Left ventricle myocardium inferior (tissue), 1 donor: ENCODE data around the gene ARHGAP42. TPM values are rescaled to one million over a fixed set of nuclear protein-coding genes. Genes with fewer than 3 reads are reported as not detected.

Experiments
- DNase-seq: peaks from one replicate; pipeline ENCODE4 v3.0.0-alpha.2; 2020
- H3K27ac ChIP-seq: fragments of 200-600 bp; replicated peaks from 2 replicates; pipeline ENCODE4 v1.8.0; 2021
- H3K27me3 ChIP-seq: fragments of 200-600 bp; 2 replicates; pipeline ENCODE4 v1.8.0; 2021; ENCODE audit warnings: low read depth
- H3K36me3 ChIP-seq: fragments of 200-600 bp; 2 replicates; pipeline ENCODE4 v1.8.0; 2021
- H3K4me1 ChIP-seq: fragments of 200-600 bp; 2 replicates; pipeline ENCODE4 v1.8.0; 2021
- H3K4me3 ChIP-seq: fragments of 200-600 bp; 2 replicates; pipeline ENCODE4 v1.8.0; 2021; ENCODE audit warnings: mild to moderate bottlenecking, moderate library complexity
- H3K9me3 ChIP-seq: fragments of 200-600 bp; replicated peaks from 2 replicates; pipeline ENCODE4 v1.8.0; 2021
- intact Hi-C: fragments of 100-400 bp; cut with micrococcal nuclease; formaldehyde crosslinking; loops from one replicate; pipeline ENCODE4 v1.11.0; 2022
- long read RNA-seq: library from polyadenylated mRNA; unstranded; transcript quantifications from one replicate; pipeline ENCODE4 v2.0.0, GENCODE V29; 2021
- total RNA-seq: library from RNA; stranded (reverse); fragmentation: NEBNext Ultra II Directional; extraction: Animal tissue kit (Norgen Biotek cat#: 25700); gene quantifications from one replicate; pipeline ENCODE4 v1.2.1, GENCODE V29; 2021
- TF ChIP-seq, protein P1 (sequence below): fragments of 200-600 bp; IDR thresholded peaks from 2 replicates; pipeline ENCODE4 v1.8.0; 2021; ENCODE audit warnings: antibody characterized with exemption, mild to moderate bottlenecking, borderline replicate concordance
- donor health status: DM: no; HTN: yes; CAD: no; lungs with severe emphysema.

Gene ARHGAP42, protein sequence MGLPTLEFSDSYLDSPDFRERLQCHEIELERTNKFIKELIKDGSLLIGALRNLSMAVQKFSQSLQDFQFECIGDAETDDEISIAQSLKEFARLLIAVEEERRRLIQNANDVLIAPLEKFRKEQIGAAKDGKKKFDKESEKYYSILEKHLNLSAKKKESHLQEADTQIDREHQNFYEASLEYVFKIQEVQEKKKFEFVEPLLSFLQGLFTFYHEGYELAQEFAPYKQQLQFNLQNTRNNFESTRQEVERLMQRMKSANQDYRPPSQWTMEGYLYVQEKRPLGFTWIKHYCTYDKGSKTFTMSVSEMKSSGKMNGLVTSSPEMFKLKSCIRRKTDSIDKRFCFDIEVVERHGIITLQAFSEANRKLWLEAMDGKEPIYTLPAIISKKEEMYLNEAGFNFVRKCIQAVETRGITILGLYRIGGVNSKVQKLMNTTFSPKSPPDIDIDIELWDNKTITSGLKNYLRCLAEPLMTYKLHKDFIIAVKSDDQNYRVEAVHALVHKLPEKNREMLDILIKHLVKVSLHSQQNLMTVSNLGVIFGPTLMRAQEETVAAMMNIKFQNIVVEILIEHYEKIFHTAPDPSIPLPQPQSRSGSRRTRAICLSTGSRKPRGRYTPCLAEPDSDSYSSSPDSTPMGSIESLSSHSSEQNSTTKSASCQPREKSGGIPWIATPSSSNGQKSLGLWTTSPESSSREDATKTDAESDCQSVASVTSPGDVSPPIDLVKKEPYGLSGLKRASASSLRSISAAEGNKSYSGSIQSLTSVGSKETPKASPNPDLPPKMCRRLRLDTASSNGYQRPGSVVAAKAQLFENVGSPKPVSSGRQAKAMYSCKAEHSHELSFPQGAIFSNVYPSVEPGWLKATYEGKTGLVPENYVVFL
- total RNA-seq, result 11.1 TPM
- long read RNA-seq, full-length matches to known transcripts, result 7 of 9 reads
- long read RNA-seq, partial matches to known transcripts, result 2 of 9 reads
- long read RNA-seq, other reads (novel, unspliced or antisense), result 0 of 9 reads

- no peaks in the 10 kb centered on the region for H3K27me3 ChIP-seq
- no peaks in the 10 kb centered on the region for H3K36me3 ChIP-seq
- DNase-seq, result peak; percentile 72
- peak within 1 kb of the TSS; percentile 81 for H3K4me3 ChIP-seq
- H3K4me1 ChIP-seq, result peaks cover 57% of the 10 kb centered on the region
- no peaks in the 10 kb centered on the region for H3K9me3 ChIP-seq
- intact Hi-C loops, result loop anchor here (10.0 kb wide), 2 partner anchors 138 to 248 kb away; no protein-coding TSS in a partner anchor
- peak within 1 kb of the TSS; percentile 89 for H3K27ac ChIP-seq
- TF ChIP-seq, protein P1, sequence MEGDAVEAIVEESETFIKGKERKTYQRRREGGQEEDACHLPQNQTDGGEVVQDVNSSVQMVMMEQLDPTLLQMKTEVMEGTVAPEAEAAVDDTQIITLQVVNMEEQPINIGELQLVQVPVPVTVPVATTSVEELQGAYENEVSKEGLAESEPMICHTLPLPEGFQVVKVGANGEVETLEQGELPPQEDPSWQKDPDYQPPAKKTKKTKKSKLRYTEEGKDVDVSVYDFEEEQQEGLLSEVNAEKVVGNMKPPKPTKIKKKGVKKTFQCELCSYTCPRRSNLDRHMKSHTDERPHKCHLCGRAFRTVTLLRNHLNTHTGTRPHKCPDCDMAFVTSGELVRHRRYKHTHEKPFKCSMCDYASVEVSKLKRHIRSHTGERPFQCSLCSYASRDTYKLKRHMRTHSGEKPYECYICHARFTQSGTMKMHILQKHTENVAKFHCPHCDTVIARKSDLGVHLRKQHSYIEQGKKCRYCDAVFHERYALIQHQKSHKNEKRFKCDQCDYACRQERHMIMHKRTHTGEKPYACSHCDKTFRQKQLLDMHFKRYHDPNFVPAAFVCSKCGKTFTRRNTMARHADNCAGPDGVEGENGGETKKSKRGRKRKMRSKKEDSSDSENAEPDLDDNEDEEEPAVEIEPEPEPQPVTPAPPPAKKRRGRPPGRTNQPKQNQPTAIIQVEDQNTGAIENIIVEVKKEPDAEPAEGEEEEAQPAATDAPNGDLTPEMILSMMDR, result no peak
These were observed at the start of gene ARHGAP42 for GRCh38 chr11:100687054-100687629. Gene ARHGAP42, plus strand, starts transcription at chr11:100687288. Its CDS starts 391 bp downstream, at chr11:100687679.

- no peak overlapping the region for H3K27ac ChIP-seq
- no peak overlapping the region for H3K4me3 ChIP-seq
- H3K9me3 ChIP-seq, result peaks cover 8% of the 10 kb centered on the region
- H3K27me3 ChIP-seq, result no peaks in the 10 kb centered on the region
- peaks cover 24% of the 10 kb centered on the region for H3K4me1 ChIP-seq
- H3K36me3 ChIP-seq, result no peaks in the 10 kb centered on the region
- intact Hi-C loops, result no loop called here
- TF ChIP-seq, protein P1, result no peak
- no peak for DNase-seq
These were observed 49.4 kb upstream of the ARHGAP42 start for GRCh38 chr11:100637706-100638105.

DNA sequence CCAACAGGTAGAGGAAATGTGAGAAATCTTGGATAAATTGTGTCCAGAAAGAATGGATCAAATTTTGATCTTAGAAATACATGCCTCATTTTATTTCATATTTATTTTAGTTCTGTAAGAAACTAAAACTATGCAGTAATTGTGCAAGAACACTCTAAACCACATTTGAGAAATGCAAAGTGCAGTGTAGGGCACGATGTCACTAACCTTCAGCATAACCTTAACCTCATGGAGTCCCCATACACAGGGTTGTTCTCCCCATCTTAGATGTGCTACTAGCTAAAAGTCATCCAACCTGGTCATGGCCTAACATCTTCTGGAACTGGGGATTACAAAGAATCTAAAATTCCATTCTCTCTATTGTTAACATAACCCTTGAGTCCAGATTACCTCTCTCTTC is 48.4 kb upstream of the ARHGAP42 start:
- peaks cover 15% of the 10 kb centered on the region for H3K4me1 ChIP-seq
- H3K36me3 ChIP-seq, result no peaks in the 10 kb centered on the region
- TF ChIP-seq, protein P1, result no peak
- H3K27ac ChIP-seq, result peak overlapping the region; percentile 54
- no peak overlapping the region for H3K4me3 ChIP-seq
- H3K27me3 ChIP-seq, result no peaks in the 10 kb centered on the region
- peaks cover 8% of the 10 kb centered on the region for H3K9me3 ChIP-seq
- intact Hi-C loops, result no loop called here
- DNase-seq, result no peak

DNA sequence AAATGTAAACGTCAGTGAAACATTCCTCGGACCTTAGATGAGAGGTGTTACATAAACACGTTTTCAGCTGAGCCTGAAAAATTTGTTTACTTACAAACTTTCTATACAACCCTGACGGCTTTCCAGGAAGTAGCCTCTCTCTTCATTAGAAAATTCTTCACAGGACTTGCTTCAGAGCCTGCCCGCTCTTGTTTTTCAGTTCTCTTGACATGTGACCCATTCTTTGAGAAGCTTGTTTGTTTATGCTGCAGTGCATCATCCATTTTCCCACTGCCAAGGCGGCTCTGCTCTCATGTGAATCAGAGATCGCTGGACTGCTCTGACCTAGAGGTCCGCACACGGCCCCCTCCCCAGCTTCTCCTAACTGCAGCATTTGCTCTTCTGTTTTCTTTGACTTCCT is 47.9 kb upstream of the ARHGAP42 start:
- Histone ChIP-seq H3K27me3 (no peaks in the 10 kb centered on the region), H3K4me1 (peaks cover 10% of the 10 kb centered on the region), H3K4me3 (no peak overlapping the region), H3K36me3 (no peaks in the 10 kb centered on the region), H3K27ac (peak overlapping the region; percentile 54), H3K9me3 (peaks cover 8% of the 10 kb centered on the region)
- intact Hi-C loops, result no loop called here
- TF ChIP-seq, protein P1, result no peak
- no peak for DNase-seq

- Histone ChIP-seq H3K4me3 (no peak overlapping the region), H3K9me3 (peaks cover 8% of the 10 kb centered on the region), H3K27ac (peak overlapping the region; percentile 54), H3K27me3 (no peaks in the 10 kb centered on the region), H3K4me1 (peaks cover under 1% of the 10 kb centered on the region), H3K36me3 (no peaks in the 10 kb centered on the region)
- no peak for DNase-seq
- intact Hi-C loops, result no loop called here
- TF ChIP-seq, protein P1, result no peak
These were observed 47.0 kb upstream of the ARHGAP42 start for GRCh38 chr11:100640071-100640470.
